T47D (cell line): ENCODE results near the gene DNAH6.
A peak's percentile ranks its signal among the peaks of the same experiment; 100 is the strongest.
"Not testable (repeated sequence)": the region's sequence is repeated elsewhere in the genome, so short reads cannot be mapped to it uniquely, and the experiment has no call there.

Source experiments
- DNase-seq, 2 experiments: peaks; one replicate each; pipeline versions ENCODE4 v3.0.0 to v3.0.0-alpha.2; 2011 to 2012; ENCODE audit warnings: low read depth in 1 of 2, low spot score in 1 of 2
- JUND ChIP-seq: IDR thresholded peaks from 2 replicates; pipeline ENCODE4 v1.6.1; 2012; ENCODE audit warnings: low read depth
- in situ Hi-C: cut with HindIII; loops from 2 replicates; pipeline ENCODE4 v1.10.0; 2016; ENCODE audit warnings: low sequenced_read_pairs, low pct_unique_long_range_greater_than_20kb

The DNAH6 gene

DNA sequence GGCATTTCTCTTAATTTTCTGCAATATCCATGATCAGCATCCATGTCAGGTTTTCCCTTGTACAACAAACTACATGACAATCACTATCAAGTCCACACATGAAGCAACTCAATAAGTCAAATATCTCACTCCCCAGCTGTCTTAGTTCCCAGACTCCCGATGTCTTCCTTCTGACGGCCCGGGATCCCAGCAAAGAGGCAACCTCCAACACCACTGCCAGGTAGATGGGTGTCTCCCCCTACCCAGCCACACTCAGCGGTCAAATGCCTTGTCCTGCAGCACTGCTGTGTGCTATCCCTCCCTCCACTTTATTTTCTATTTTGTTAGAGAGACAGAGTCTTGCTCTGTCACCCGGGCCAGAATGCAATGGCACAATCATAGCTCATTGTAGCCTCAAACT lies 341.3 kb downstream of the DNAH6 start:
- TF ChIP-seq JUND, result no peak
- in situ Hi-C loops, result no loop called here
- no peak for DNase-seq

DNA sequence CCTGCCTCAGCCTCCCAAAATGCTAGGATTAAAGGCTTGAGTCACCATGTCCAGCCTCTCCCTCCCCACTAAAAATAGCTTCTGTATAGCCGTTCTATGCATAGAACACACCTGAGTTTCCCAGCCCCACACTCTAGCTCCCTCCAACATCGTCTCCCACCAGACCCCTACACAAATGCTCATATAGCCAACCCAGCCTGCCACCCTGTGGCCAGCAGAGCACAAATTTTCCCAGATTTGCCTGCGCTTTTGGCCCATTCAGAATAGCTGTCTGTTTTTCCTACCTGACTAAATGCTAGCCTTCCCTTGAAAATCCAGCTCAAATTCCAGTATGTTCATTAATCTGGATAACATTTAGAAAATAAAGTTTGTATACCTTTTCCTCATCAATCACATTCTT lies 341.8 kb downstream of the DNAH6 start:
- no peak for DNase-seq
- in situ Hi-C loops, result no loop called here
- no peak for TF ChIP-seq JUND

- TF ChIP-seq JUND, result no peak
- in situ Hi-C loops, result no loop called here
- no peak for DNase-seq
Observed at GRCh38 chr2:84858937-84859336, 342.6 kb downstream of the DNAH6 start.

GRCh38 chr2:84861539-84861938 lies 345.2 kb downstream of the DNAH6 start:
- no peak for TF ChIP-seq JUND
- DNase-seq, result no peak
- in situ Hi-C loops, result no loop called here

GRCh38 chr2:84862006-84862405 lies 345.7 kb downstream of the DNAH6 start:
- no peak for DNase-seq
- in situ Hi-C loops, result no loop called here
- TF ChIP-seq JUND, result no peak

DNA sequence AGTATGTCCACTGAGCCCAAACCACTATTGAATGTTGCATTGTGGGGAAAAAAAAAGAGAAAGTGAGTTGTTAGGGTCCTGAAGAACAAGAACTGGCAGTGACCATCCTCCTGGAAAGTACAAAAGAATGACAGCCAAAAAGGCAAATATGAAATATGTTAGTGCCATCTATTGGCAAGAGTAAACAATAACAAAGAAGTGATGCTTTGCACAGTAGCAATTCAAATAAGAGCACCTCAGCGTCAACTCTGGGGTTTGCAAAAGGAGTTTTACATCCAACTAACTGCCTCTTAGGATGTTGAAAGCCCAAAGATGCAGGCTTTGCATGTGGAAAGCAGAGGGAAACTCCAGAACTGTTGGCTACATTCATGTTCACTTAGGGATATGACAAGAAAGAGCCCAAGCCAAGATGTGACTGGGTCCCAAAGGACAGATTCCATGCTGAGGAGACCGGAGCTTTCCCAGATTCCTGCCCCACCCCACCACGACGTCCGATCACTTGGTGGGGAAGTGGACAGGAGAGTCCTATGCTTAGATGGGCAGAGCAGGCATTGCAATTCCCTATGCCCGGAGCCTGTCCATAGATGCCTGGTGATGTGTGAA lies 349.0 kb downstream of the DNAH6 start:
- in situ Hi-C loops, result no loop called here
- peak; percentile 20 to 45 for DNase-seq
- TF ChIP-seq JUND, result no peak

- in situ Hi-C loops, result no loop called here
Observed at GRCh38 chr2:84866122-84866521, 349.8 kb downstream of the DNAH6 start.

GRCh38 chr2:84868327-84868726 lies 352.0 kb downstream of the DNAH6 start:
- in situ Hi-C loops, result not testable (repeated sequence)

More at GRCh38 chr2:84866122-84866521, 349.8 kb downstream of the DNAH6 start:
- DNase-seq, result no peak
- TF ChIP-seq JUND, result no peak

More at GRCh38 chr2:84868327-84868726, 352.0 kb downstream of the DNAH6 start:
- not testable (repeated sequence) for DNase-seq
